ENCODE data around the gene OTOP3.
A peak's percentile ranks its signal among the peaks of the same experiment; 100 is the strongest.
"Not testable (repeated sequence)": the region's sequence is repeated elsewhere in the genome, so short reads cannot be mapped to it uniquely, and the experiment has no call there.

The OTOP3 gene

GRCh38 chr17:74935585-74936469, at the start of gene OTOP3:
Gene OTOP3, plus strand, starts transcription at chr17:74935898. Its CDS starts 24 bp downstream, at chr17:74935922.
- DNase-seq (ENCODE audit: low read depth in 3 of 3) = no peak

GRCh38 chr17:74888469-74888868, 47.2 kb upstream of the OTOP3 start:
- DNase-seq (ENCODE audit: low read depth in 3 of 3) = no peak

- DNase-seq (ENCODE audit: low read depth in 3 of 3) = no peak
These were observed 45.1 kb upstream of the OTOP3 start for GRCh38 chr17:74890554-74890953.

- no peak for DNase-seq (ENCODE audit: low read depth in 3 of 3)
These were observed 43.5 kb upstream of the OTOP3 start for GRCh38 chr17:74892013-74892841.

GRCh38 chr17:74892974-74893911, 42.5 kb upstream of the OTOP3 start, which contains the start of gene FADS6:
Gene FADS6, minus strand, starts transcription at chr17:74893633. Its CDS starts 38 bp downstream, at chr17:74893595.
- peak in 1 of 3 experiments; percentile 12 for DNase-seq (ENCODE audit: low read depth in 3 of 3)

GRCh38 chr17:74893936-74894671, 41.6 kb upstream of the OTOP3 start:
- DNase-seq (ENCODE audit: low read depth in 3 of 3) = no peak

- DNase-seq (ENCODE audit: low read depth in 3 of 3) = no peak
These were observed 37.2 kb upstream of the OTOP3 start for GRCh38 chr17:74898376-74898946.

GRCh38 chr17:74900208-74900607, 35.5 kb upstream of the OTOP3 start:
- DNase-seq (ENCODE audit: low read depth in 3 of 3) = no peak

GRCh38 chr17:74901353-74902135, 34.2 kb upstream of the OTOP3 start:
- DNase-seq (ENCODE audit: low read depth in 3 of 3) = no peak

- DNase-seq (ENCODE audit: low read depth in 3 of 3) = no peak
These were observed 32.7 kb upstream of the OTOP3 start for GRCh38 chr17:74903034-74903433.

GRCh38 chr17:74903671-74904070, 32.0 kb upstream of the OTOP3 start:
- no peak for DNase-seq (ENCODE audit: low read depth in 3 of 3)

GRCh38 chr17:74904687-74905409, 30.9 kb upstream of the OTOP3 start:
- no peak for DNase-seq (ENCODE audit: low read depth in 3 of 3)

GRCh38 chr17:74906214-74906793, 29.4 kb upstream of the OTOP3 start:
- DNase-seq (ENCODE audit: low read depth in 3 of 3) = not testable (repeated sequence)

GRCh38 chr17:74907012-74907411, 28.7 kb upstream of the OTOP3 start:
- DNase-seq (ENCODE audit: low read depth in 3 of 3) = no peak

- DNase-seq (ENCODE audit: low read depth in 3 of 3) = not testable (repeated sequence)
These were observed 26.6 kb upstream of the OTOP3 start for GRCh38 chr17:74909097-74909496.

GRCh38 chr17:74911423-74911822, 24.3 kb upstream of the OTOP3 start:
- not testable (repeated sequence) for DNase-seq (ENCODE audit: low read depth in 3 of 3)

- no peak for DNase-seq (ENCODE audit: low read depth in 3 of 3)
These were observed 19.4 kb upstream of the OTOP3 start for GRCh38 chr17:74916136-74916850.

- DNase-seq (ENCODE audit: low read depth in 3 of 3) = no peak
These were observed 18.9 kb upstream of the OTOP3 start for GRCh38 chr17:74916851-74917199.
